CD14-positive monocyte (primary cell): ENCODE measurements around the gene GNS. TPM values are rescaled to one million over a fixed set of nuclear protein-coding genes. Genes with fewer than 3 reads are reported as not detected.

Experiments used
- DNase-seq, 3 donors: peaks; one replicate each; pipeline ENCODE4 v3.0.0-alpha.2; 2011 to 2022
- H2AFZ ChIP-seq: 2 replicates; pipeline ENCODE4 v1.6.0; 2012; ENCODE audit warnings: mild to moderate bottlenecking, low read depth, low read length, inconsistent platforms; ENCODE audit not compliant: insufficient read depth, poor library complexity, severe bottlenecking
- H3K27ac ChIP-seq, 2 donors: 1 replicate in 1 of 2; 2 replicates in 1 of 2; pipeline ENCODE4 v1.5.1; 2012 to 2013; ENCODE audit warnings: low read length in 2 of 2, control low read depth in 1 of 2, inconsistent platforms in 1 of 2, low read depth in 1 of 2, mild to moderate bottlenecking in 1 of 2
- H3K27me3 ChIP-seq, 2 donors: one replicate each; pipeline versions ENCODE4 v1.6.0 to v1.6.1; 2011 to 2013; ENCODE audit warnings: low read length in 2 of 2; ENCODE audit not compliant: control insufficient read depth in 2 of 2, insufficient read depth in 2 of 2
- H3K36me3 ChIP-seq, 2 donors: replicated peaks in 1 of 2; 1 replicate in 1 of 2; 2 replicates in 1 of 2; pipeline versions ENCODE4 v1.5.1 to v1.6.1; 2012 to 2013; ENCODE audit warnings: low read length in 2 of 2, control low read depth in 1 of 2, inconsistent platforms in 1 of 2, mild to moderate bottlenecking in 1 of 2; ENCODE audit not compliant: insufficient read depth in 2 of 2, control insufficient read depth in 1 of 2
- H3K4me1 ChIP-seq, 2 donors: 1 replicate in 1 of 2; 2 replicates in 1 of 2; pipeline versions ENCODE4 v1.5.1 to v1.6.1; 2012 to 2013; ENCODE audit warnings: low read length in 2 of 2, control low read depth in 1 of 2, inconsistent platforms in 1 of 2, mild to moderate bottlenecking in 1 of 2, moderate library complexity in 1 of 2; ENCODE audit not compliant: insufficient read depth in 2 of 2, control insufficient read depth in 1 of 2
- H3K4me2 ChIP-seq: replicated peaks from 2 replicates; pipeline ENCODE3; 2012; ENCODE audit warnings: low read length, moderate library complexity, mild to moderate bottlenecking; ENCODE audit not compliant: poor library complexity, severe bottlenecking; ENCODE audit errors: extremely low read depth
- H3K4me3 ChIP-seq, 3 experiments: fragments of 200-600 bp in 1 of 3; sonication (generic) in 1 of 3; replicated peaks in 1 of 3; 1 replicate in 2 of 3; 2 replicates in 1 of 3; pipeline ENCODE4 v1.5.1; 2011 to 2013; ENCODE audit warnings: low read length in 3 of 3, mild to moderate bottlenecking in 3 of 3, control low read depth in 2 of 3, low read depth in 2 of 3, inconsistent platforms in 1 of 3, moderate library complexity in 1 of 3
- H3K79me2 ChIP-seq: 2 replicates; pipeline ENCODE4 v1.6.0; 2012; ENCODE audit warnings: mild to moderate bottlenecking, control low read depth, inconsistent platforms, low read length, moderate library complexity; ENCODE audit not compliant: insufficient read depth
- H3K9ac ChIP-seq: 2 replicates; pipeline ENCODE4 v1.6.0; 2017; ENCODE audit warnings: low read length, mild to moderate bottlenecking; ENCODE audit not compliant: insufficient read depth, poor library complexity, severe bottlenecking
- H3K9me3 ChIP-seq, 2 donors: replicated peaks in 1 of 2; 1 replicate in 1 of 2; 2 replicates in 1 of 2; pipeline versions ENCODE4 v1.5.1 to v1.6.1; 2012 to 2013; ENCODE audit warnings: low read length in 2 of 2, control low read depth in 1 of 2; ENCODE audit not compliant: control insufficient read depth in 1 of 2, insufficient read depth in 1 of 2
- H4K20me1 ChIP-seq: 2 replicates; pipeline ENCODE4 v1.6.0; 2012; ENCODE audit warnings: mild to moderate bottlenecking, low read length, control low read depth, moderate library complexity; ENCODE audit not compliant: insufficient read depth
- H3K27ac Mint-ChIP-seq, 7 donors: one replicate each; pipeline ENCODE4 v1.8.0; 2020; ENCODE audit warnings: mild to moderate bottlenecking in 7 of 7, mixed read lengths in 7 of 7, moderate library complexity in 6 of 7, inconsistent platforms in 2 of 7
- H3K27me3 Mint-ChIP-seq, 3 donors: one replicate each; pipeline ENCODE4 v1.8.0; 2021 to 2022; ENCODE audit warnings: low read depth in 3 of 3, mild to moderate bottlenecking in 3 of 3, mixed read lengths in 3 of 3, moderate library complexity in 3 of 3, inconsistent platforms in 1 of 3
- H3K36me3 Mint-ChIP-seq, 2 donors: one replicate each; pipeline ENCODE4 v1.8.0; 2020; ENCODE audit warnings: mixed read lengths in 2 of 2, inconsistent platforms in 1 of 2, mild to moderate bottlenecking in 1 of 2
- H3K4me1 Mint-ChIP-seq: one replicate; pipeline ENCODE4 v1.8.0; 2020; ENCODE audit warnings: mild to moderate bottlenecking, mixed read lengths
- H3K4me3 Mint-ChIP-seq, 2 donors: one replicate each; pipeline ENCODE4 v1.8.0; 2020; ENCODE audit warnings: mild to moderate bottlenecking in 2 of 2, mixed read lengths in 2 of 2, moderate library complexity in 1 of 2
- H3K9me3 Mint-ChIP-seq, 7 donors: one replicate each; pipeline ENCODE4 v1.8.0; 2020 to 2022; ENCODE audit warnings: mixed read lengths in 7 of 7, mild to moderate bottlenecking in 6 of 7, moderate library complexity in 6 of 7, inconsistent platforms in 2 of 7
- CTCF ChIP-seq: fragments of 200-600 bp; IDR thresholded peaks from one replicate; pipeline ENCODE4 v1.8.0; 2022; ENCODE audit warnings: antibody characterized with exemption, mild to moderate bottlenecking
- WGBS: methylation state at CpG from one replicate; pipeline ENCODE4 v1.1.5; 2013; ENCODE audit warnings: missing lambda C conversion rate; ENCODE audit not compliant: insufficient coverage; 5-methylcytosine and 5-hydroxymethylcytosine counted together
- intact Hi-C, 2 donors: fragments of 100-400 bp; cut with micrococcal nuclease; formaldehyde crosslinking; loops; one replicate each; pipeline versions ENCODE4 v1.15.0 to v1.15.1; 2023
- polyA plus RNA-seq, 3 donors: library from polyadenylated mRNA; depleted of rRNA in 1 of 3; unstranded in 2 of 3; stranded (reverse) in 1 of 3; fragments of 300-500 nt in 2 of 3; fragments of >200 nt in 1 of 3; fragmentation: Illumina TruSeq in 2 of 3; gene quantifications; 1 replicate in 2 of 3; 2 replicates in 1 of 3; pipeline ENCODE4 v1.2.3, GENCODE V29; 2012 to 2021

Gene GNS
- polyA plus RNA-seq, 3 donors, result 103 to 274 (median 203) TPM

GRCh38 chr12:64745259-64745807 lies 13.9 kb downstream of the GNS start:
- Histone ChIP-seq H3K36me3 (peaks cover 36% of the 10 kb centered on the region in 2 donors), H4K20me1 (no peaks in the 10 kb centered on the region), H3K4me3 (no peak overlapping the region), H2AFZ (no peak overlapping the region), H3K9ac (no peak overlapping the region), H3K4me2 (peak overlapping the region; percentile 45), H3K79me2 (peaks cover 52% of the 10 kb centered on the region), H3K27me3 (no peaks in the 10 kb centered on the region), H3K4me1 (peaks cover 87 to 93% of the 10 kb centered on the region in 2 donors), H3K27ac (peak overlapping the region; percentile 29 to 43), H3K9me3 (no peaks in the 10 kb centered on the region)
- peaks cover 69 to 72% of the 10 kb centered on the region in 2 donors for H3K36me3 Mint-ChIP-seq
- H3K4me1 Mint-ChIP-seq, result peaks cover 83% of the 10 kb centered on the region
- intact Hi-C loops, result no loop called here
- no peak overlapping the region for H3K4me3 Mint-ChIP-seq
- 90% methylated on average over 2 of the region's 7 CpGs for WGBS
- no peak for DNase-seq
- peaks cover 0 to 2% (median 0%) of the 10 kb centered on the region in 7 donors for H3K9me3 Mint-ChIP-seq
- H3K27me3 Mint-ChIP-seq, result no peaks in the 10 kb centered on the region
- TF ChIP-seq CTCF, result no peak
- H3K27ac Mint-ChIP-seq, result peak overlapping the region; percentile 43 to 90 (median 82)

GRCh38 chr12:64744422-64745258 lies 14.6 kb downstream of the GNS start:
- Histone ChIP-seq H3K9ac (no peak overlapping the region), H3K79me2 (peaks cover 52% of the 10 kb centered on the region), H3K9me3 (no peaks in the 10 kb centered on the region), H4K20me1 (no peaks in the 10 kb centered on the region), H3K27ac (peak overlapping the region; percentile 43 to 71), H3K4me3 (peak overlapping the region in 1 of 3 experiments; percentile 16), H2AFZ (no peak overlapping the region), H3K4me2 (peak overlapping the region; percentile 45), H3K4me1 (peaks cover 89 to 93% of the 10 kb centered on the region in 2 donors), H3K27me3 (no peaks in the 10 kb centered on the region), H3K36me3 (peaks cover 40 to 43% of the 10 kb centered on the region in 2 donors)
- Mint-ChIP-seq H3K27ac (peak overlapping the region; percentile 43 to 90 (median 82)), H3K4me1 (peaks cover 87% of the 10 kb centered on the region), H3K27me3 (no peaks in the 10 kb centered on the region), H3K9me3 (peaks cover 0 to 2% (median 0%) of the 10 kb centered on the region in 7 donors), H3K36me3 (peaks cover 74 to 78% of the 10 kb centered on the region in 2 donors), H3K4me3 (peak overlapping the region in 1 of 2 donors; percentile 53)
- intact Hi-C loops, result no loop called here
- no peak for TF ChIP-seq CTCF
- DNase-seq, result peak in 1 of 3 donors; percentile 33
- WGBS, result 100% methylated on average over 1 of the region's 5 CpGs
